Iris pigment epithelial cell (primary cell): ENCODE results near the gene FNTB.
A peak's percentile ranks its signal among the peaks of the same experiment; 100 is the strongest.

ENCODE experiments used
- DNase-seq: peaks from one replicate; pipeline ENCODE4 v3.0.0-alpha.2; 2011; ENCODE audit warnings: low read depth

FNTB gene

GRCh38 chr14:64953310-64953654 is 33.4 kb upstream of the FNTB start:
- DNase-seq = no peak

GRCh38 chr14:64953661-64954060 is 33.0 kb upstream of the FNTB start:
- DNase-seq = no peak

GRCh38 chr14:64954491-64955240 is 32.0 kb upstream of the FNTB start:
- no peak for DNase-seq

- DNase-seq = no peak
These were observed 31.4 kb upstream of the FNTB start for GRCh38 chr14:64955297-64955696.

GRCh38 chr14:64956697-64957406 is 29.8 kb upstream of the FNTB start:
- no peak for DNase-seq

GRCh38 chr14:64958201-64958600 is 28.5 kb upstream of the FNTB start:
- no peak for DNase-seq

GRCh38 chr14:64958743-64959142 is 28.0 kb upstream of the FNTB start:
- DNase-seq = no peak

- no peak for DNase-seq
These were observed 25.9 kb upstream of the FNTB start for GRCh38 chr14:64960762-64961276.

GRCh38 chr14:64963611-64964010 is 23.1 kb upstream of the FNTB start:
- DNase-seq = no peak

GRCh38 chr14:64965356-64966000 is 21.2 kb upstream of the FNTB start:
- DNase-seq = no peak

- no peak for DNase-seq
These were observed 19.7 kb upstream of the FNTB start for GRCh38 chr14:64966976-64967375.

- no peak for DNase-seq
These were observed 18.5 kb upstream of the FNTB start for GRCh38 chr14:64968167-64968566.

- no peak for DNase-seq
These were observed 18.0 kb upstream of the FNTB start for GRCh38 chr14:64968651-64969050.

- no peak for DNase-seq
These were observed 16.7 kb upstream of the FNTB start for GRCh38 chr14:64970041-64970440.

- no peak for DNase-seq
These were observed 15.8 kb upstream of the FNTB start for GRCh38 chr14:64970776-64971477.

- DNase-seq = no peak
These were observed 15.2 kb upstream of the FNTB start for GRCh38 chr14:64971491-64971942.

GRCh38 chr14:64971943-64972791 is 14.5 kb upstream of the FNTB start, which contains the start of gene RAB15:
RAB15 (minus strand) TSS chr14:64972336; CDS start chr14:64972076, 260 bp downstream.
- DNase-seq = peak; percentile 16

- DNase-seq = no peak
These were observed 13.7 kb upstream of the FNTB start for GRCh38 chr14:64973026-64973442.

- DNase-seq = no peak
These were observed 12.9 kb upstream of the FNTB start for GRCh38 chr14:64973826-64974225.

- DNase-seq = no peak
These were observed 12.1 kb upstream of the FNTB start for GRCh38 chr14:64974563-64974962.
